HG02852 (cell line): ENCODE measurements around the gene UBA3.
A peak's percentile ranks its signal among the peaks of the same experiment; 100 is the strongest.

ENCODE experiments used
- ATAC-seq: cut with Tn5 transposase; IDR thresholded peaks from one replicate; pipeline ENCODE4 v1.9.1; 2021; ENCODE audit warnings: mild to moderate bottlenecking, moderate library complexity; ENCODE audit not compliant: unreplicated experiment

Gene UBA3

GRCh38 chr3:69080233-69080920 is at the start of gene UBA3:
Gene UBA3, minus strand, starts transcription at chr3:69080365. Its CDS starts 12 bp downstream, at chr3:69080353.
- peak; percentile 44 for ATAC-seq

GRCh38 chr3:69129531-69129930 is 49.4 kb upstream of the UBA3 start:
- ATAC-seq = no peak

GRCh38 chr3:69128509-69128908 is 48.3 kb upstream of the UBA3 start:
- ATAC-seq = no peak

- no peak for ATAC-seq
Observed at GRCh38 chr3:69126999-69127398, 46.8 kb upstream of the UBA3 start.

- no peak for ATAC-seq
Observed at GRCh38 chr3:69126216-69126615, 46.1 kb upstream of the UBA3 start.

GRCh38 chr3:69122403-69122802 is 42.2 kb upstream of the UBA3 start, which contains the start of gene LMOD3:
Gene LMOD3, minus strand, starts transcription at chr3:69122595. Its CDS starts 209 bp downstream, at chr3:69122386.
- no peak for ATAC-seq

- ATAC-seq = no peak
Observed at GRCh38 chr3:69121950-69122349, 41.8 kb upstream of the UBA3 start.

- ATAC-seq = no peak
Observed at GRCh38 chr3:69121513-69121912, 41.3 kb upstream of the UBA3 start.

GRCh38 chr3:69120879-69121464 is 40.8 kb upstream of the UBA3 start:
- ATAC-seq = peak; percentile 72

GRCh38 chr3:69119681-69120080 is 39.5 kb upstream of the UBA3 start:
- ATAC-seq = no peak

GRCh38 chr3:69119138-69119537 is 39.0 kb upstream of the UBA3 start:
- ATAC-seq = no peak

- no peak for ATAC-seq
Observed at GRCh38 chr3:69118555-69118954, 38.4 kb upstream of the UBA3 start.

- no peak for ATAC-seq
Observed at GRCh38 chr3:69116897-69117296, 36.7 kb upstream of the UBA3 start.

GRCh38 chr3:69116162-69116561 is 36.0 kb upstream of the UBA3 start:
- no peak for ATAC-seq

GRCh38 chr3:69115731-69116130 is 35.6 kb upstream of the UBA3 start:
- ATAC-seq = no peak

- no peak for ATAC-seq
Observed at GRCh38 chr3:69113536-69113935, 33.4 kb upstream of the UBA3 start.

GRCh38 chr3:69110941-69111546 is 30.9 kb upstream of the UBA3 start:
- ATAC-seq = no peak

GRCh38 chr3:69108811-69109210 is 28.6 kb upstream of the UBA3 start:
- ATAC-seq = no peak

GRCh38 chr3:69107841-69108240 is 27.7 kb upstream of the UBA3 start:
- no peak for ATAC-seq

- no peak for ATAC-seq
Observed at GRCh38 chr3:69105320-69105719, 25.2 kb upstream of the UBA3 start.

- no peak for ATAC-seq
Observed at GRCh38 chr3:69104586-69104985, 24.4 kb upstream of the UBA3 start.

GRCh38 chr3:69103123-69103522 is 23.0 kb upstream of the UBA3 start:
- ATAC-seq = no peak
